Adrenal gland (tissue), 12 donors: ENCODE data around the gene FOXN1. TPM values are rescaled to one million over a fixed set of nuclear protein-coding genes. Genes with fewer than 3 reads are reported as not detected.
A peak's percentile ranks its signal among the peaks of the same experiment; 100 is the strongest.

Source experiments
- DNase-seq, 7 donors: peaks; one replicate each; pipeline ENCODE4 v3.0.0-alpha.2; 2019 to 2020
- H3K27ac ChIP-seq, 5 donors: fragments of 200-600 bp; sonication (generic) in 4 of 5; 1 replicate in 3 of 5; 2 replicates in 2 of 5; pipeline versions ENCODE4 v1.5.1 to v1.8.0; 2016 to 2020; ENCODE audit warnings: mild to moderate bottlenecking in 1 of 5
- H3K27me3 ChIP-seq: fragments of 200-600 bp; 2 replicates; pipeline ENCODE4 v1.8.0; 2021
- H3K36me3 ChIP-seq, 2 donors: fragments of 200-600 bp; replicated peaks in 1 of 2; 1 replicate in 1 of 2; 2 replicates in 1 of 2; pipeline versions ENCODE4 v1.5.1 to v1.8.0; 2018 to 2022
- H3K4me1 ChIP-seq, 2 donors: fragments of 200-600 bp; replicated peaks in 1 of 2; 1 replicate in 1 of 2; 2 replicates in 1 of 2; pipeline versions ENCODE4 v1.5.1 to v1.8.0; 2018 to 2021
- H3K4me3 ChIP-seq, 4 donors: fragments of 200-600 bp; sonication (generic) in 3 of 4; one replicate each; pipeline ENCODE4 v1.5.1; 2016 to 2018
- H3K9me3 ChIP-seq, 3 donors: fragments of 200-600 bp; sonication (generic) in 1 of 3; replicated peaks in 1 of 3; 1 replicate in 2 of 3; 2 replicates in 1 of 3; pipeline versions ENCODE4 v1.5.1 to v1.8.0; 2016 to 2021
- CTCF ChIP-seq, 6 experiments: fragments of 450-650 bp in 4 of 6; fragments of 200-600 bp in 2 of 6; sonication (generic) in 1 of 6; IDR thresholded peaks; 1 replicate in 5 of 6; 2 replicates in 1 of 6; pipeline versions ENCODE4 v1.5.1 to v1.8.0; 2016 to 2021; ENCODE audit warnings: antibody characterized with exemption in 6 of 6, mild to moderate bottlenecking in 2 of 6, moderate library complexity in 1 of 6
- POLR2A ChIP-seq, 2 donors: fragments of 450-650 bp; IDR thresholded peaks; one replicate each; pipeline ENCODE4 v1.6.1; 2017; ENCODE audit warnings: antibody characterized with exemption in 2 of 2, mild to moderate bottlenecking in 2 of 2, moderate library complexity in 1 of 2
- WGBS, 4 donors: extraction: QIAGEN DNeasy Blood & Tissue Kit in 2 of 4; methylation state at CpG; one replicate each; pipeline versions ENCODE4 v1.1.5 to v1.1.7; 2013 to 2017; 5-methylcytosine and 5-hydroxymethylcytosine counted together
- intact Hi-C, 2 donors: fragments of 100-400 bp; cut with DNase I; formaldehyde crosslinking; loops; one replicate each; pipeline versions ENCODE4 v1.14.1 to v1.15.0; 2022 to 2023
- polyA plus RNA-seq, 3 donors: library from polyadenylated mRNA; stranded (reverse); fragments of 200-250 nt in 2 of 3; fragments of 350-450 nt in 1 of 3; fragmentation: Illumina TruSeq in 1 of 3; extraction: RNeasy Lipid Tissue Mini Kit (QIAGEN cat#74804) in 1 of 3; gene quantifications; one replicate each; pipeline ENCODE4 v1.2.3, GENCODE V29; 2013 to 2014
- total RNA-seq, 9 donors: library from RNA; depleted of rRNA in 4 of 9; stranded (reverse); fragments of >200 nt in 4 of 9; fragments of 120-200 nt in 1 of 9; fragmentation: NEBNext Ultra II Directional in 1 of 9; extraction: Animal tissue kit (Norgen Biotek cat#: 25700) in 1 of 9; gene quantifications; one replicate each; pipeline versions ENCODE4 v1.1.0 to v1.2.4, GENCODE V29; 2013 to 2023
- donor health status: healthy with polysubstance abuse.
- donor health status: Bipolar disorder and iron deficiency.
- donor health status: DM: yes; HTN: yes; CAD: no.
- donor health status: DM: no; HTN: no; CAD: no.
- donor health status: DM: no; HTN: no; CAD: no.
- donor health status: DM: yes; HTN: yes; CAD: no.

The FOXN1 gene
- total and polyA plus RNA-seq, 12 donors: 0.06 TPM; not detected in 11

GRCh38 chr17:28480278-28480677 is 25.9 kb upstream of the FOXN1 start:
- Histone ChIP-seq H3K9me3 (no peaks in the 10 kb centered on the region), H3K4me1 (no peaks in the 10 kb centered on the region), H3K27ac (no peak overlapping the region), H3K27me3 (no peaks in the 10 kb centered on the region), H3K4me3 (no peak overlapping the region), H3K36me3 (no peaks in the 10 kb centered on the region)
- TF ChIP-seq POLR2A (IDR thresholded peaks at IDR 0.05) (no peak), CTCF (IDR thresholded peaks at IDR 0.05) (no peak)
- no peak for DNase-seq
- intact Hi-C loops: no loop called here
- 86 to 92% (median 90%) methylated on average over 4 to 5 of the region's 5 CpGs for WGBS, 4 donors

- peak in 1 of 7 donors; percentile 6 for DNase-seq
- no peaks in the 10 kb centered on the region for H3K9me3 ChIP-seq
- 65 to 72% (median 67%) methylated on average over 9 to 10 of the region's 10 CpGs for WGBS, 4 donors
- TF ChIP-seq POLR2A (IDR thresholded peaks at IDR 0.05) (no peak), CTCF (IDR thresholded peaks at IDR 0.05) (no peak)
- H3K27ac ChIP-seq: no peak overlapping the region
- no peaks in the 10 kb centered on the region for H3K4me1 ChIP-seq
- intact Hi-C loops: no loop called here
- no peaks in the 10 kb centered on the region for H3K36me3 ChIP-seq
- H3K27me3 ChIP-seq: no peaks in the 10 kb centered on the region
- no peak overlapping the region for H3K4me3 ChIP-seq
These were observed 25.2 kb upstream of the FOXN1 start for GRCh38 chr17:28480799-28481571.

GRCh38 chr17:28482551-28483199 is 23.5 kb upstream of the FOXN1 start:
- Histone ChIP-seq H3K4me1 (no peaks in the 10 kb centered on the region), H3K9me3 (no peaks in the 10 kb centered on the region), H3K36me3 (no peaks in the 10 kb centered on the region), H3K4me3 (no peak overlapping the region), H3K27ac (no peak overlapping the region), H3K27me3 (no peaks in the 10 kb centered on the region)
- 71 to 87% (median 72%) methylated on average over 9 to 10 of the region's 10 CpGs for WGBS, 4 donors
- TF ChIP-seq CTCF (IDR thresholded peaks at IDR 0.05): no peak
- intact Hi-C loops: no loop called here
- DNase-seq: no peak

- H3K27ac ChIP-seq: no peak overlapping the region
- TF ChIP-seq CTCF (IDR thresholded peaks at IDR 0.05) (no peak), POLR2A (IDR thresholded peaks at IDR 0.05) (no peak)
- no peaks in the 10 kb centered on the region for H3K27me3 ChIP-seq
- no peaks in the 10 kb centered on the region for H3K36me3 ChIP-seq
- H3K4me1 ChIP-seq: no peaks in the 10 kb centered on the region
- intact Hi-C loops: no loop called here
- no peak for DNase-seq
- H3K9me3 ChIP-seq: no peaks in the 10 kb centered on the region
- H3K4me3 ChIP-seq: no peak overlapping the region
- 54 to 70% (median 55%) methylated on average over 2 of the region's 2 CpGs for WGBS, 4 donors
These were observed 21.9 kb upstream of the FOXN1 start for GRCh38 chr17:28484296-28484695.
